K562 treated with DMSO at 1 percent for 24 hours (cell line): Measurements from ENCODE around the gene ATP2B1. TPM values are rescaled to one million over a fixed set of nuclear protein-coding genes. Genes with fewer than 3 reads are reported as not detected.

Experiments used
- total RNA-seq: library from RNA; unstranded; fragments of 300-600 nt; gene quantifications from 2 replicates; pipeline ENCODE4 v1.2.3, GENCODE V29; 2022; ENCODE audit warnings: low read depth; ENCODE audit not compliant: insufficient read depth

The ATP2B1 gene
- total RNA-seq, result 8.0 and 9.5 TPM in 2 replicates

DNA sequence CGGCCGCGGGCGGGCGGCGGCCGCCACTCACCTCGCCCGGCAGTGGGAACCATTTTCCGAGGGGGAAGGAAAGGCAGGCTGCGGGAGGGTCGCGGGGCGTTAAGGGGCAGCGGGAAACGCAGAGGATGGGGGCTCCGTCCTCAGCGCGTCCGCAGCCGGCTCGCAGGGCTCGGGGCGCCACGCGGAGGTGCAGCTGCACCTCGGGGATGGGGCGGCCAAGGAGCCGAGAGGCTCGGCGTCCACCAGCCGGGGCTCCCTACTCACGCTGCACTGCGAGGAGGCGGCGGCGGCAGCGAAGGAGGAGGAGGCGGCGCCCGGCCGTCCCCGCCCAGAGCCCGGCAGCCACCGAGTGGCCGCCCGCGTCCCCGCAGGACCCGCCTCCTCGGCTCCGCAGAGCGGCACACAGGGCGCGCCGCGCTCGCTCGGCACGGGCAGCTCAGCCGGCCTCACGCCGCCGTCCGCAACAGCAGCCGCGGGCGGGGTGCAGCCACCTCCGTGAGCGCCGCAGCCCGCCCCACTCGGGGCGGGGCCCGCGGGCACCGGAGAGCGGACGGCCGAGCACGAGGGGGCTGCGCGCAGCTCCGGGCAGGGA lies at the start of gene ATP2B1:
Gene ATP2B1, minus strand, starts transcription at position 274 of the 592 bp plus-strand sequence. CDS start 52,952 bp downstream, outside the sequence.

Other genes with a start within 250 kb of the ATP2B1 start
- gene GALNT4, start 184.0 kb downstream of the ATP2B1 start, total RNA-seq, result 1.6 and 2.6 TPM in 2 replicates
- gene POC1B, start 182.8 kb downstream of the ATP2B1 start, total RNA-seq, result 9.2 and 11.2 TPM in 2 replicates